H9 (cell line): ENCODE data around the gene ATP5MG. TPM values are rescaled to one million over a fixed set of nuclear protein-coding genes. Genes with fewer than 3 reads are reported as not detected.
A peak's percentile ranks its signal among the peaks of the same experiment; 100 is the strongest.

Source experiments
- DNase-seq: peaks from one replicate; pipeline ENCODE4 v3.0.0-alpha.2; 2017
- H2AFZ ChIP-seq: one replicate; pipeline ENCODE4 v1.6.1; 2013; ENCODE audit warnings: mild to moderate bottlenecking, low read length, control low read depth, moderate library complexity
- H2AK5ac ChIP-seq: 2 replicates; pipeline ENCODE4 v1.6.1; 2013; ENCODE audit warnings: low read length, control low read depth, mixed read lengths; ENCODE audit not compliant: insufficient read length
- H2BK120ac ChIP-seq: one replicate; pipeline ENCODE4 v1.6.1; 2013; ENCODE audit warnings: low read depth, mild to moderate bottlenecking, low read length, control low read depth, inconsistent platforms; ENCODE audit not compliant: poor library complexity, severe bottlenecking
- H2BK12ac ChIP-seq: 2 replicates; pipeline ENCODE4 v1.6.1; 2013; ENCODE audit warnings: low read length, control low read depth, mixed read lengths, low read depth; ENCODE audit not compliant: insufficient read length
- H2BK15ac ChIP-seq: 2 replicates; pipeline ENCODE4 v1.6.1; 2013; ENCODE audit warnings: low read depth, low read length, control low read depth
- H2BK20ac ChIP-seq: one replicate; pipeline ENCODE4 v1.6.1; 2013; ENCODE audit warnings: low read depth, mild to moderate bottlenecking, low read length, control low read depth, inconsistent platforms; ENCODE audit not compliant: poor library complexity, severe bottlenecking
- H2BK5ac ChIP-seq: 2 replicates; pipeline ENCODE4 v1.6.1; 2013; ENCODE audit warnings: low read length, control low read depth, mixed read lengths; ENCODE audit not compliant: insufficient read length
- H3K14ac ChIP-seq: 2 replicates; pipeline ENCODE4 v1.6.1; 2013; ENCODE audit warnings: low read length, control low read depth; ENCODE audit not compliant: insufficient read depth
- H3K18ac ChIP-seq: 2 replicates; pipeline ENCODE4 v1.6.1; 2013; ENCODE audit warnings: low read depth, mild to moderate bottlenecking, mixed read lengths, low read length, control low read depth; ENCODE audit not compliant: insufficient read length
- H3K23ac ChIP-seq: 2 replicates; pipeline ENCODE4 v1.6.1; 2013; ENCODE audit warnings: low read length, control low read depth, mixed read lengths, low read depth; ENCODE audit not compliant: insufficient read length
- H3K23me2 ChIP-seq: 2 replicates; pipeline ENCODE4 v1.6.1; 2013; ENCODE audit warnings: low read depth, mild to moderate bottlenecking, mixed read lengths, low read length, control low read depth; ENCODE audit not compliant: insufficient read length, poor library complexity, severe bottlenecking
- H3K27ac ChIP-seq: 2 replicates; pipeline ENCODE4 v1.5.1; 2013; ENCODE audit warnings: low read length, control low read depth, mixed read lengths, low read depth; ENCODE audit not compliant: insufficient read length
- H3K27me3 ChIP-seq: 2 replicates; pipeline ENCODE4 v1.6.1; 2013; ENCODE audit warnings: low read length, control low read depth, inconsistent platforms; ENCODE audit not compliant: insufficient read depth
- H3K4ac ChIP-seq: 2 replicates; pipeline ENCODE4 v1.6.1; 2013; ENCODE audit warnings: low read depth, mild to moderate bottlenecking, control low read depth, inconsistent platforms, low read length, moderate library complexity
- H3K4me1 ChIP-seq: 2 replicates; pipeline ENCODE4 v1.6.1; 2013; ENCODE audit warnings: low read length, control low read depth, inconsistent platforms; ENCODE audit not compliant: insufficient read depth
- H3K4me2 ChIP-seq: 2 replicates; pipeline ENCODE4 v1.6.1; 2013; ENCODE audit warnings: low read length, control low read depth, mixed read lengths; ENCODE audit not compliant: insufficient read length, insufficient read depth
- H3K56ac ChIP-seq: 2 replicates; pipeline ENCODE4 v1.6.1; 2013; ENCODE audit warnings: low read depth, mild to moderate bottlenecking, mixed read lengths, low read length, control low read depth; ENCODE audit not compliant: insufficient read length
- H3K79me1 ChIP-seq: 2 replicates; pipeline ENCODE4 v1.6.1; 2013; ENCODE audit warnings: low read depth, mild to moderate bottlenecking, moderate library complexity, low read length, control low read depth, inconsistent platforms; ENCODE audit not compliant: insufficient read depth, poor library complexity, severe bottlenecking
- H3K79me2 ChIP-seq: 2 replicates; pipeline ENCODE4 v1.6.1; 2013; ENCODE audit warnings: low read length, control low read depth, inconsistent platforms; ENCODE audit not compliant: insufficient read depth
- H3K9ac ChIP-seq: 2 replicates; pipeline ENCODE4 v1.6.1; 2013; ENCODE audit warnings: low read length, control low read depth, mixed read lengths; ENCODE audit not compliant: insufficient read length; ENCODE audit errors: extremely low read depth
- H3K9me3 ChIP-seq: one replicate; pipeline ENCODE4 v1.6.1; 2013; ENCODE audit warnings: low read depth, low read length, inconsistent platforms; ENCODE audit not compliant: control insufficient read depth
- H3T11ph ChIP-seq: one replicate; pipeline ENCODE4 v1.6.1; 2013; ENCODE audit warnings: mild to moderate bottlenecking, low read length, control low read depth, inconsistent platforms
- H4K20me1 ChIP-seq: one replicate; pipeline ENCODE4 v1.6.1; 2013; ENCODE audit not compliant: control insufficient read depth, insufficient read length, insufficient read depth
- H4K5ac ChIP-seq: 2 replicates; pipeline ENCODE4 v1.6.1; 2013; ENCODE audit warnings: low read depth, mild to moderate bottlenecking, mixed read lengths, low read length, control low read depth; ENCODE audit not compliant: insufficient read length
- H4K8ac ChIP-seq: replicated peaks from 2 replicates; pipeline ENCODE4 v1.6.1; 2013; ENCODE audit warnings: low read length, control low read depth, mixed read lengths, low read depth; ENCODE audit not compliant: insufficient read length
- H4K91ac ChIP-seq: 2 replicates; pipeline ENCODE4 v1.6.1; 2013; ENCODE audit warnings: low read depth, mild to moderate bottlenecking, moderate library complexity, mixed read lengths, low read length, control low read depth; ENCODE audit not compliant: insufficient read length
- H3K27ac Mint-ChIP-seq, 3 experiments: 2 replicates in 2 of 3; 3 replicates in 1 of 3; pipeline ENCODE4 v1.8.0; 2020 to 2021; ENCODE audit warnings: mixed read lengths in 3 of 3, mild to moderate bottlenecking in 1 of 3, moderate library complexity in 1 of 3
- H3K27me3 Mint-ChIP-seq: 2 replicates; pipeline ENCODE4 v1.8.0; 2021; ENCODE audit warnings: low read depth, mild to moderate bottlenecking, moderate library complexity, mixed read lengths
- H3K36me3 Mint-ChIP-seq, 3 experiments: 2 replicates in 2 of 3; 3 replicates in 1 of 3; pipeline ENCODE4 v1.8.0; 2020 to 2021; ENCODE audit warnings: low read depth in 3 of 3, mixed read lengths in 3 of 3; ENCODE audit not compliant: insufficient read depth in 1 of 3
- H3K4me1 Mint-ChIP-seq, 2 experiments: 2 replicates each; pipeline ENCODE4 v1.8.0; 2020; ENCODE audit warnings: mixed read lengths in 2 of 2
- H3K4me3 Mint-ChIP-seq, 2 experiments: 2 replicates in 1 of 2; 3 replicates in 1 of 2; pipeline ENCODE4 v1.8.0; 2020 to 2021; ENCODE audit warnings: mild to moderate bottlenecking in 2 of 2, mixed read lengths in 2 of 2, moderate library complexity in 1 of 2
- H3K9me3 Mint-ChIP-seq, 2 experiments: 2 replicates in 1 of 2; 3 replicates in 1 of 2; pipeline ENCODE4 v1.8.0; 2020; ENCODE audit warnings: mild to moderate bottlenecking in 2 of 2, mixed read lengths in 2 of 2, moderate library complexity in 1 of 2
- WGBS: extraction: QIAGEN DNeasy Blood & Tissue Kit; methylation state at CpG from one replicate; pipeline ENCODE4 v1.1.7; 2013; ENCODE audit warnings: missing lambda C conversion rate, low lambda C conversion rate, mixed read lengths; ENCODE audit not compliant: insufficient read length; ENCODE audit errors: extremely low coverage; 5-methylcytosine and 5-hydroxymethylcytosine counted together
- total RNA-seq: library from RNA; stranded (reverse); gene quantifications from 2 replicates; pipeline ENCODE4 v1.2.1, GENCODE V29; 2021
- TF ChIP-seq, protein P1 (sequence below): fragments of 200-600 bp; sonication (generic); conservative IDR thresholded peaks from 3 replicates; pipeline ENCODE4 v1.8.0; 2021; ENCODE audit warnings: antibody characterized with exemption, mild to moderate bottlenecking

Gene ATP5MG
- total RNA-seq, 1 experiment from 2014 or later: 254 TPM

DNA sequence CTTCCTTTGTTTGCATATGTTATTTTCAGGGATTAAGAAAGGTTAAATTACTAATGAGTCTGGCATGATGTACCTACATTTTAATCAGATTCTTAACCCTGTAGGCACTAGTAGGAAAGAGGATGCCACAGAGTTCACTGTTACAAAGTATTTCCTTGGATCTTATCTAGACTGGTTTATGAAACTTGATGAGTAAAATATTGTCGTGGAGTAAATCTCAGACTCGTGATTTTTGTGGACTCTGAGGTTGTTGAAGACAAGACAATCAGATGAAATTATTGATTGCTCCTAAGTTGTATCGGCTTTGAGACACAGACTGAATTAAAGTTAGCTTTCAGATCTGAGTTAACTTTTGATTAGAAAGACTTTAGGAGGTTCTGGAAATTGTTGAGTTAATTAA is 40.9 kb downstream of the ATP5MG start:
- Histone ChIP-seq H3K27me3 (no peaks in the 10 kb centered on the region), H3K9me3 (no peaks in the 10 kb centered on the region), H2BK120ac (no peak overlapping the region), H2AFZ (no peak overlapping the region), H4K20me1 (no peaks in the 10 kb centered on the region), H3T11ph (no peak overlapping the region), H3K23me2 (peaks cover 13% of the 10 kb centered on the region), H4K91ac (no peak overlapping the region), H4K8ac (no peak overlapping the region), H3K4ac (no peak overlapping the region), H4K5ac (no peak overlapping the region), H3K79me2 (peaks cover 57% of the 10 kb centered on the region; the same call in 1 of the 2 replicates), H3K4me1 (0 out of 2 replicates have a peak, but pooled peaks cover 4% of the 10 kb centered on the region), H3K79me1 (peaks cover 10% of the 10 kb centered on the region), H2BK5ac (no peak overlapping the region), H3K56ac (no peak overlapping the region), H2BK12ac (no peak overlapping the region), H2BK20ac (no peak overlapping the region), H2BK15ac (no peak overlapping the region), H3K27ac (no peak overlapping the region), H2AK5ac (no peak overlapping the region), H3K4me2 (no peak overlapping the region), H3K9ac (peak overlapping the region; percentile 13), H3K14ac (no peak overlapping the region), H3K18ac (no peak overlapping the region), H3K23ac (no peak overlapping the region)
- H3K9me3 Mint-ChIP-seq: no peaks in the 10 kb centered on the region
- peaks cover 6 to 38% (median 8%) of the 10 kb centered on the region in 3 experiments; a peak in 6 of 7 replicates for H3K36me3 Mint-ChIP-seq
- peak overlapping the region in 1 of 2 experiments; percentile 59; a peak in 2 of 5 replicates for H3K4me3 Mint-ChIP-seq
- peak overlapping the region; percentile 5 to 65 (median 37); a peak in 3 of 7 replicates for H3K27ac Mint-ChIP-seq
- H3K27me3 Mint-ChIP-seq: no peaks in the 10 kb centered on the region
- no peak for DNase-seq
- peaks cover 52 to 65% of the 10 kb centered on the region in 2 experiments for H3K4me1 Mint-ChIP-seq
- TF ChIP-seq, protein P1, sequence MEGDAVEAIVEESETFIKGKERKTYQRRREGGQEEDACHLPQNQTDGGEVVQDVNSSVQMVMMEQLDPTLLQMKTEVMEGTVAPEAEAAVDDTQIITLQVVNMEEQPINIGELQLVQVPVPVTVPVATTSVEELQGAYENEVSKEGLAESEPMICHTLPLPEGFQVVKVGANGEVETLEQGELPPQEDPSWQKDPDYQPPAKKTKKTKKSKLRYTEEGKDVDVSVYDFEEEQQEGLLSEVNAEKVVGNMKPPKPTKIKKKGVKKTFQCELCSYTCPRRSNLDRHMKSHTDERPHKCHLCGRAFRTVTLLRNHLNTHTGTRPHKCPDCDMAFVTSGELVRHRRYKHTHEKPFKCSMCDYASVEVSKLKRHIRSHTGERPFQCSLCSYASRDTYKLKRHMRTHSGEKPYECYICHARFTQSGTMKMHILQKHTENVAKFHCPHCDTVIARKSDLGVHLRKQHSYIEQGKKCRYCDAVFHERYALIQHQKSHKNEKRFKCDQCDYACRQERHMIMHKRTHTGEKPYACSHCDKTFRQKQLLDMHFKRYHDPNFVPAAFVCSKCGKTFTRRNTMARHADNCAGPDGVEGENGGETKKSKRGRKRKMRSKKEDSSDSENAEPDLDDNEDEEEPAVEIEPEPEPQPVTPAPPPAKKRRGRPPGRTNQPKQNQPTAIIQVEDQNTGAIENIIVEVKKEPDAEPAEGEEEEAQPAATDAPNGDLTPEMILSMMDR: no peak
- no CpG with 5 or more reads among the region's 3 CpGs for WGBS
